GM19099 (cell line): ENCODE results near the gene NTMT1.

Experiments
- POLR2A ChIP-seq: IDR thresholded peaks from 3 replicates; pipeline ENCODE4 v1.6.1; 2011; ENCODE audit warnings: low read depth; ENCODE audit not compliant: insufficient read length; ENCODE audit errors: extremely low read depth

NTMT1 gene

GRCh38 chr9:129669141-129669718, 43.3 kb downstream of the NTMT1 start:
- TF ChIP-seq POLR2A: no peak

- no peak for TF ChIP-seq POLR2A
Measured at GRCh38 chr9:129669946-129670345, 44.0 kb downstream of the NTMT1 start.

- no peak for TF ChIP-seq POLR2A
Measured at GRCh38 chr9:129671065-129671464, 45.1 kb downstream of the NTMT1 start.

- TF ChIP-seq POLR2A: no peak
Measured at GRCh38 chr9:129671519-129671918, 45.6 kb downstream of the NTMT1 start.

GRCh38 chr9:129672702-129673101, 46.7 kb downstream of the NTMT1 start:
- TF ChIP-seq POLR2A: no peak

- TF ChIP-seq POLR2A: no peak
Measured at GRCh38 chr9:129673602-129674001, 47.6 kb downstream of the NTMT1 start.

- no peak for TF ChIP-seq POLR2A
Measured at GRCh38 chr9:129674229-129674628, 48.3 kb downstream of the NTMT1 start.

- no peak for TF ChIP-seq POLR2A
Measured at GRCh38 chr9:129675620-129676019, 49.7 kb downstream of the NTMT1 start.

- no peak for TF ChIP-seq POLR2A
Measured at GRCh38 chr9:129676287-129676686, 50.3 kb downstream of the NTMT1 start.

- TF ChIP-seq POLR2A: no peak
Measured at GRCh38 chr9:129676975-129677374, 51.0 kb downstream of the NTMT1 start.

GRCh38 chr9:129677456-129677855, 51.5 kb downstream of the NTMT1 start:
- TF ChIP-seq POLR2A: no peak

GRCh38 chr9:129678844-129679243, 52.9 kb downstream of the NTMT1 start:
- no peak for TF ChIP-seq POLR2A

GRCh38 chr9:129679537-129679936, 53.6 kb downstream of the NTMT1 start:
- no peak for TF ChIP-seq POLR2A

- no peak for TF ChIP-seq POLR2A
Measured at GRCh38 chr9:129681924-129682323, 56.0 kb downstream of the NTMT1 start.

- TF ChIP-seq POLR2A: no peak
Measured at GRCh38 chr9:129682381-129682780, 56.4 kb downstream of the NTMT1 start.

GRCh38 chr9:129685220-129685932, 59.4 kb downstream of the NTMT1 start:
- no peak for TF ChIP-seq POLR2A
